C4-2B (cell line): ENCODE data around the gene CHN2.
"Not testable (repeated sequence)": the region's sequence is repeated elsewhere in the genome, so short reads cannot be mapped to it uniquely, and the experiment has no call there.

Experiments used
- CTCF ChIP-seq: fragments of 450-650 bp; conservative IDR thresholded peaks from 2 replicates; pipeline ENCODE4 v1.5.1; 2017; ENCODE audit warnings: mild to moderate bottlenecking
- ZFX ChIP-seq: fragments of 450-650 bp; IDR thresholded peaks from 2 replicates; pipeline ENCODE4 v1.6.1; 2017

DNA sequence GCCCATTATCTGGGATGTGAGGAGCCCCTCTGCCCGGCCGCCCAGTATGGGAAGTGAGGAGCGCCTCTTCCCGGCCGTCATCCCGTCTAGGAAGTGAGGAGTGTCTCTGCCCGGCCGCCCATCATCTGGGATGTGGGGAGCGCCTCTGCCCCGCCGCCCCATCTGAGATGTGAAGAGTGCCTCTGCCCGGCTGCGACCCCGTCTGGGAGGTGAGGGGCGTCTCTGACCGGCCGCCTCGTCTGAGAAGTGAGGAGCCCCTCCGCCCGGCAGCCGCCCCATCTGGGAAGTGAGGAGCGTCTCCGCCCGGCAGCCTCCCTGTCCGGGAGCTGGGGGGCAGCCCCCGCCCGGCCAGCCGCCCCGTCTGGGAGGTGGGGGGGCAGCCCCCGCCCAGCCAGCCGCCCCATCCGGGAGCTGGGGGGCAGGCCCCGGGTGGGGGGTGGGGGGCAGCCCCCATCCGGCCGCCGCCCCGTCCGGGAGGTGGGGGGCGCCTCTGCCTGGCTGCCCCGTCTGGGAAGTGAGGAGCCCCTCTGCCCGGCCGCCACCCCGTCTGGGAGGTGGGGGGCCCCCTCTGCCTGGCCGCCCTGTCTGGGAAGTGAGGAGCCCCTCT lies 69.1 kb downstream of the CHN2 start:
- TF ChIP-seq CTCF, ZFX: not testable (repeated sequence)
